ENCODE measurements around the gene TWIST2.

TWIST2 gene

GRCh38 chr2:238907717-238908173 is 59.9 kb downstream of the TWIST2 start:
- no peak for DNase-seq

- no peak for DNase-seq
These were observed 61.4 kb downstream of the TWIST2 start for GRCh38 chr2:238908960-238909951.

- no peak for DNase-seq
These were observed 63.0 kb downstream of the TWIST2 start for GRCh38 chr2:238910751-238911351.

GRCh38 chr2:238911376-238912227 is 63.7 kb downstream of the TWIST2 start:
- DNase-seq = no peak

GRCh38 chr2:238912228-238912915 is 64.5 kb downstream of the TWIST2 start:
- DNase-seq = no peak

- DNase-seq = no peak
These were observed 65.3 kb downstream of the TWIST2 start for GRCh38 chr2:238912916-238913875.

GRCh38 chr2:238913931-238914647 is 66.2 kb downstream of the TWIST2 start:
- DNase-seq = no peak

- DNase-seq = no peak
These were observed 66.7 kb downstream of the TWIST2 start for GRCh38 chr2:238914648-238915015.

GRCh38 chr2:238915196-238915595 is 67.3 kb downstream of the TWIST2 start:
- no peak for DNase-seq

GRCh38 chr2:238915596-238915995 is 67.7 kb downstream of the TWIST2 start:
- no peak for DNase-seq

GRCh38 chr2:238916176-238916874 is 68.4 kb downstream of the TWIST2 start:
- no peak for DNase-seq

- DNase-seq = no peak
These were observed 69.1 kb downstream of the TWIST2 start for GRCh38 chr2:238916875-238917590.

- no peak for DNase-seq
These were observed 71.4 kb downstream of the TWIST2 start for GRCh38 chr2:238919307-238919706.

- no peak for DNase-seq
These were observed 72.2 kb downstream of the TWIST2 start for GRCh38 chr2:238920053-238920452.

GRCh38 chr2:238920601-238921001 is 72.7 kb downstream of the TWIST2 start:
- DNase-seq = no peak

- DNase-seq = no peak
These were observed 73.4 kb downstream of the TWIST2 start for GRCh38 chr2:238921259-238921658.

GRCh38 chr2:238921681-238922319 is 73.9 kb downstream of the TWIST2 start:
- DNase-seq = no peak

- DNase-seq = no peak
These were observed 74.5 kb downstream of the TWIST2 start for GRCh38 chr2:238922435-238922834.

- no peak for DNase-seq
These were observed 76.1 kb downstream of the TWIST2 start for GRCh38 chr2:238924032-238924431.

All from NCI-H1048 (cell line).